Stimulated activated CD4-positive, alpha-beta T cell treated with anti-CD3 and anti-CD28 coated beads, Interleukin-4, amount 100 ng/mL, for 4 hours (primary cell): Measurements from ENCODE around the gene PNMA8C.

ENCODE experiments used
- DNase-seq, 2 experiments: peaks; one replicate each; pipeline ENCODE4 v3.0.0-alpha.2; 2020

PNMA8C gene

DNA sequence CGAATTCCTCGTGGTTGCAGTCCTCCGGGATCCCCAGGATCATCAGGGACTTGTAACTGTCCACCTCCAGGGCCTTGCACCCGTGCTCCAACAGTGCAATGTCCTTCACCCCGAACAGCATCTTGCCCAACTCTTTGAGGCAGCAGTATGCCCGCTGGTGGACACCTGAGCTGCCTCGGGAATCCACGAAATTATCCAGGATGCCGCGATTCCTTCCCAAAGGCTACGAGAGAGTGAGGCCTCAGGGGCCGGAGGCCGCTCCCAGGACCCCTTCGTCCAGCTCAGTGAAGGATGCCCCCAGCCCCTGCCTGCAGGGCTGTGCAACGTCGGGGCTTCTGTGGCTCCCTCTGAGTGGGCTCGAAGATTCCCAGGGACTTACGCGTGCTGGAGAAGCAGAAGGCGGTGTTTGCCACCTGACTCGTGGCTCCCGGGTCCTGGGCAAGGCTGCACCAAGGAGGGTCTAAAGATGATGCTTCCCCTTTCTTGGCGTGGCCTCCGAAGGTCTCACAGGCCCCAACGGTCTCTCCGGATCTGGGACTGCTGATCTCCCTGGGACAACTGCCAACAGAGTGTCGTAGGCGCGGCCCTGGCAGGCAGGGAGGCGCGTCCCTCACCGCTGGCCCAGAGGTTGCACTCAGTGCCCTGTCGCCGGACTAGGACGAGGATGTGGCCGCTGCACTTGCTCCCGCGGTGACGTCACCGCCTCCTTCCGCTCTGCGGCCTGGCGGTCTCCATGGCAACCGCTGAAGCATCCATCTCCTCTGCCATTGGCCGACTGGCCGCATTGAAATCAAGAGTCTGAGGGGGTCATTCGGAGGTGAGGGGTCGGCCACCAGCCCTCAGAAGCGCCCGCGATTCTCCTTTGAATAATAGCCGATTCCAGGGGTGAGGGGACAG lies at the start of gene PNMA8C:
Gene PNMA8C (minus strand): TSS at position 698 of the 897 bp plus-strand sequence. CDS start 577 bp downstream, at position 121.
- DNase-seq = peak; percentile 30 to 37

- no peak for DNase-seq
Observed at GRCh38 chr19:46475986-46476385, 47.2 kb upstream of the PNMA8C start.

DNA sequence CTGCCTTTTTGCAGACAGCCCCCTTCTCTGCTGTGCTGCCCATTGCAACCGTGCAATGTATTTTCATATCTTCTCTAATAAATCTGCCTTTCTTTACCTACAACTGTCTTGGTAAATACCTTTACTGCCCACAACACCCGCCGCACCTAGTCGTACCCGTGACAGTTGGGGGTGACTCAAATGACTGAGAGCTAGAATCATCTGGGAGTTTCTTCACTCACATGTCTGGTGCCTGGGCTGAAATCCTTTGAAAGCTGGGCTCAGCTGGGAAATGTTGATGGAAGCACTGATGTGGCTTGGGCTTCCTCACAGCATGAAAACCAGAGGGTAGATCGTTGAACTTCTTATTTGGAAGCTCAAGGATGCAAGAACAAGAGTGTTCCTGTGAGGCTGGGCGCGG lies 45.5 kb upstream of the PNMA8C start:
- DNase-seq = no peak

GRCh38 chr19:46472592-46472991 lies 43.9 kb upstream of the PNMA8C start:
- no peak for DNase-seq

- no peak for DNase-seq
Observed at GRCh38 chr19:46471811-46472543, 43.2 kb upstream of the PNMA8C start.

- no peak for DNase-seq
Observed at GRCh38 chr19:46471116-46471733, 42.5 kb upstream of the PNMA8C start, which contains the start of gene PNMA8A. PNMA8A (minus strand) TSS chr19:46471563; CDS start chr19:46471035, 528 bp downstream.

- DNase-seq = no peak
Observed at GRCh38 chr19:46470376-46470775, 41.6 kb upstream of the PNMA8C start.

DNA sequence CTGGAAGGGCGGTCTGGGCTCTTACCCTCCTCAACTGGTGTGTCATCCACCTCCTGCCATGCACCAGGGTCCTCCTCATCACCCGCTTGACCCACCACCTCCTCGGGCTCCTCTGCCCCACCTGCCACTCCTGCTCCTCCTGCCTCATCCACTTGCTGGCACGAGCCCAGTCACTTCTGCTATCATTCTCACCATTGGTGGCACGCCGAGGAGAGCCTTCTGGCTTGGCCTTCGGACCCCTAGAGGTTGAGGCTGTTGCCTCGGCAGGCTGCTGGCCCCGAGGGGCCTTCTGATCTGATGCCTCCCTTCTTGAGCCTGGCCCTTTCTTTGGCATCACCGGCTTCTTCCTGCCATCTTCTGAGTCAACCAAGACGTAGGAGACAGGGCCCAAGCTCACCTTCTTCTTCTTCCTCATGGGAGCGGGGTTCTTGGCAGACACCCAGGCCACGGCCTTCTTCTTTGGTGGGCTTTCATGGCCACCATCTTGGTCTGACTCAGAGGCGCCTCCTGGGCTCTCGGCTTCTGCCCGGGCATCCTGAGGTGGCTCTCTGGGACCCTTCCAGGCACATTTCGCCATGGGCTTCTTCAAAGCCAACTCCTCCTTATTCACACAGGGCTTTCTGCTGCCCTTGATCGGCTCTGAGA lies 40.9 kb upstream of the PNMA8C start:
- DNase-seq = no peak

DNA sequence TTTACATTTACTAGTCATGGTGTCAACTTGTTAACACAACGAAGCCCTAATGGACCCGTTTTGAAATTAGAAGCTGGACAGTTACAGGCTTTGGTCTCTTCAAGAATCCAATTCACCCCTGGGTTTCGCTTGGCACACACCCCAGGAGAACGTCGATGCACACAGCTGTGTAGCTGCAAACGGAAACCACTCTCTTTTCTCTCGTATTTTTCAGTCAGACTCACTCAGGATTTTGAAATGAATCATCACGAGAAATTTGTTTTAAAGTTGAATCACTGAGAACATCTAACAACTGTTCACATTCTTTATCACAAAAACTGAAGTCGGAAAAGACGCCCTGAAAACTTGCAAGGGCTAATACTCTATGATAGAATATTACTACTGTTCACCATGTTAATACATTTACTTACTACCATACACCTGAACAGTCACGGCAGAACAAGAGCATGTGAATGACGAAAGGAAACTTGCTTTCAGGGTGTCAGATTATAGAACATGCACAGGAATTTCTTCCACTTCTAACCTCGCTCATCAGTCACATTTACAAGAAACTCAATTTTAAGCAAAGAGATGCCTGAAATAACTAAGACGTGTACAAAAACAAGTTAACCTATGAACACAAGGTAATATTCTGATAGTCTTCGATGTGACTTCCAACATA lies 37.9 kb upstream of the PNMA8C start:
- no peak for DNase-seq

GRCh38 chr19:46463516-46463915 lies 34.8 kb upstream of the PNMA8C start:
- no peak for DNase-seq

- no peak for DNase-seq
Observed at GRCh38 chr19:46461537-46461936, 32.8 kb upstream of the PNMA8C start.

DNA sequence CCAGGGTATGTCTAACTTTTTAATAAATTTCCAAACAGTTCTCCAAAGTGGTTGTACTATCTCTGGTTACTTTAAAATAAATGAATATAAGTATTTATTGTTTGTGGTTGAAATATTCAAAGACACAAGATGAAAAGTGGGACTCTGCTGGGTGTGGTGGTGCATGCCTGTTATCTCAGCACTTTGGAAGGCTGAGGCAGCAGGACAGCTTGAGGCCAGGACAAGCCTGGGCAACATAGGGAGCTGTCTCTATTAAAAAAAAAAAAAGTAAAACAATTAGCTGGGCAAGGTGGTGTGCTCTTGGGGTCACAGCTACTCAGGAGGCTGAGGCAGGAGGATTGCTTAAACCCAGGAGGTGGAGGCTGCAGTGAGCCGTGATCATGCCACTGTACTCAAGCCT lies 32.2 kb upstream of the PNMA8C start:
- DNase-seq = no peak

- no peak for DNase-seq
Observed at GRCh38 chr19:46460055-46460454, 31.3 kb upstream of the PNMA8C start.

DNA sequence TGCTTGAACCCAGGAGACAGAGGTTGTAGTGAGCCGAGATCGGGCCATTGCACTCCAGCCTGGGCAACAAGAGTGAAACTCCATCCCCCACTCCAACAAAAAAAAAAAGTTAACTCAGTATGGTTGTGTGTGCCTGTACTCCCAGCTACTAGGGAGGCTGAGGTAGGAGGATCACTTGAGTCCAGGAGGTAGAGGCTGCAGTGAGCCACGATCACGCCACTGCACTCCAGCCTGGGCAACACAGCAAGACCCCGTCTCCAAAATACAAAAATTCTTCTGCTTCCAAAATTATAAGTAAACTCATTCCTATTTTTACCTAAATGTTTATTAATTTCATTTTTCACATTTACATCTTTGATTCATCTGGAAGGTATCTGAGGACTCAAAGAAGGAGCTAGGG lies 28.2 kb upstream of the PNMA8C start:
- DNase-seq = no peak

GRCh38 chr19:46454244-46454643 lies 25.5 kb upstream of the PNMA8C start:
- no peak for DNase-seq

GRCh38 chr19:46453661-46454060 lies 24.9 kb upstream of the PNMA8C start:
- DNase-seq = no peak

DNA sequence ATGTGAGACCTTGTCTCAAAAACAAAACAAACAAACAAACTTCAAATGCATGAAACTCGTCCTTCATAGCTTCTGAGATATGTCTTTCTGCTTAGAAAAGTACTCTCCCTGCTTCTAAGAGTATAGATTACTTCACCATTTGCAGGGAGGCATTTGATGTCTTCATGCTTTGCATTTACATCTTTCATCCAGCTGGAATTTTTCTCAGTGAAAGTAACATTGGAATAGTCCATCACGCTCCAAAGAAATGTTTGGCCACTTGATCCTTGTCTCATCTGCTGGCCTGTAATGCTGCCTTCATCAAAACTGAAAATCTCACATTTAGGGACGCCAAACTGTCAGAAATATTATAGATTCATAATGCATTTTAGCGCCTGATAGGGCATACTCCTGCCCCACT lies 23.4 kb upstream of the PNMA8C start:
- no peak for DNase-seq

GRCh38 chr19:46451352-46451751 lies 22.6 kb upstream of the PNMA8C start:
- DNase-seq = no peak

- no peak for DNase-seq
Observed at GRCh38 chr19:46450737-46451136, 22.0 kb upstream of the PNMA8C start.

DNA sequence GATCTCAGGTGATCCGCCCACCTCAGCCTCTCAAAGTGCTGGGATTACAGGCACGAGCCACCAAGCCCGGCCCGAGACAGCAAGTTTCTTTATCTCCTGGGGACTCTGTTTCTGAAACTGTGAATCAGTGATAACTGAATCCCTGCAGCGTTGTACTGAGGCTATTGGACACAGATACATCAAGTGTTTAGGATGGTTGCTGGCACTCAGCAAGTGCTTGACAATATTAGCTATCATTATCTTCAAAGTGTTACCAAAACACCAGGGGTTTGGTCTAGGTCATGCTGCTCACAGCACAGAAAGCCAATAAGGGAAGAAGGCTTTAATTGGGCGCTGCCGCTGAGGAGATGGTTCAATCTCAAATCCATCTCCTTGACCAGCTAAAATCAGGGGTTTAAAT lies 20.5 kb upstream of the PNMA8C start:
- no peak for DNase-seq

- DNase-seq = no peak
Observed at GRCh38 chr19:46448601-46449000, 19.9 kb upstream of the PNMA8C start.

DNA sequence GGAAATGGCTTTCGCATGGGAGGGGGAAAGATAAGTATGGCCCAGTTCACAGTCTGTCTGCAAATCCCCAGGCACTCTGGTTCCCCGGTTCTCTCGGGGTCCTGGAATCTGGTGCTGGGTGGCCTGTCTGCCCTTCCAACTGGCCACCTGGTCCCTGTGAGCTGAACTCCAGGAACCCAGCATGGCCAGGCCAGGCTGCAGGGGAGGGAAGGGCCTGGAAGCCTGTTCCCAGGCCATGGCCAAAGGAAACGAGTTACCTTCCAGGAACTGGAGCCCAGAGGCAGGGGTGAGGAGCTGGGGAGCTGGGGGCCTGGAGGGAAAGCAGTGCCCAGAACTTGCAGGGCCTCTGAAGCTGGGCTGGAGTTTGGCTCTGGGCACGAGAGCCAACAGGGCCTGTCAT lies 19.1 kb upstream of the PNMA8C start:
- DNase-seq = no peak

DNA sequence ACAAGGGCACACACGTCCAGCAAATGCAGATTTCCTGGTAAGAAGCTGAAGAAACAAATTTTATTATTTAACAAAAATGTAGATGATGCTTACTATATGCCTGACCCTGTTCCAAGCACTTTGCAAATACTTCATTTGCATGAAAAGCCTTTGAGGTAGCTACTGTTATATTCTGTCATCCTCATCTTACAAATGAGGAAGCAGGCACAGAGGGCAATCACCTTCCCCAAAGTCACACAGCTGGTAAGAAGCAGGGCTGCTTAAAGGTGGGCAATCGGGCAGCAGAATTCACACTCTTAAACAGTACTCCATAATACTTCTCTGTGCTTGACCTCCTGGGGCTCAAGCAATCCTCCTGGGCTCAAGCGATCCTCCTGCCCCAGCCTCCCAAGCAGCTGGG lies 18.3 kb upstream of the PNMA8C start:
- DNase-seq = no peak
